HEK293 (cell line): Measurements from ENCODE around the gene C1QB.

Source experiments
- CTCF ChIA-PET: fragments of 350-600 bp; formaldehyde crosslinking; extraction: SDS; loops from one replicate; lab custom pipeline; 2021; ENCODE audit warnings: antibody characterized with exemption; lab: Yijun Ruan, JAX
- POLR2A ChIA-PET: fragments of 300-600 bp; formaldehyde crosslinking; extraction: SDS; loops from one replicate; lab custom pipeline; 2020; ENCODE audit warnings: antibody characterized with exemption, inconsistent platforms; lab: Yijun Ruan, JAX
- H3K27ac ChIP-seq: fragments of 200-500 bp; sonication (Bioruptor generic); 2 replicates; pipeline ENCODE4 v1.5.1; 2014; ENCODE audit warnings: low read depth, low read length, control low read depth, inconsistent platforms; ENCODE audit errors: extremely low read depth
- H3K36me3 ChIP-seq, 2 experiments: fragments of 200-500 bp in 1 of 2; sonication (Bioruptor generic) in 1 of 2; 1 replicate in 1 of 2; 2 replicates in 1 of 2; pipeline ENCODE4 v1.5.1; 2014 to 2017; ENCODE audit warnings: inconsistent platforms in 2 of 2, low read length in 2 of 2; ENCODE audit not compliant: control insufficient read depth in 2 of 2, insufficient read depth in 1 of 2
- H3K4me1 ChIP-seq: fragments of 200-500 bp; sonication (Bioruptor generic); 2 replicates; pipeline ENCODE4 v1.5.1; 2014; ENCODE audit warnings: mild to moderate bottlenecking, low read length, inconsistent platforms; ENCODE audit not compliant: control insufficient read depth, insufficient read depth
- H3K4me3 ChIP-seq: 2 replicates; pipeline ENCODE4 v1.5.1; 2011; ENCODE audit warnings: low read depth, mild to moderate bottlenecking, control low read depth, low read length, moderate library complexity
- H3K9me3 ChIP-seq: fragments of 200-500 bp; sonication (Bioruptor generic); 2 replicates; pipeline ENCODE4 v1.5.1; 2014; ENCODE audit warnings: low read depth, low read length, inconsistent platforms; ENCODE audit not compliant: control insufficient read depth, insufficient read depth
- EGR2 ChIP-seq: fragments of 450-650 bp; formaldehyde crosslinking; IDR thresholded peaks from 2 replicates; pipeline ENCODE4 v1.5.1; 2016; ENCODE audit warnings: low read depth, missing biosample characterization, missing genetic modification characterization
- GLIS2 ChIP-seq: fragments of 450-650 bp; formaldehyde crosslinking; IDR thresholded peaks from 2 replicates; pipeline ENCODE4 v1.5.1; 2016; ENCODE audit warnings: missing biosample characterization, missing genetic modification characterization
- KLF1 ChIP-seq: fragments of 450-650 bp; formaldehyde crosslinking; IDR thresholded peaks from 2 replicates; pipeline ENCODE4 v1.5.1; 2016; ENCODE audit warnings: missing biosample characterization, missing genetic modification characterization
- KLF7 ChIP-seq: fragments of 450-650 bp; formaldehyde crosslinking; IDR thresholded peaks from 2 replicates; pipeline ENCODE4 v1.5.1; 2016; ENCODE audit warnings: missing biosample characterization, missing genetic modification characterization, borderline replicate concordance
- KLF9 ChIP-seq: fragments of 450-650 bp; formaldehyde crosslinking; IDR thresholded peaks from 2 replicates; pipeline ENCODE4 v1.5.1; 2016; ENCODE audit warnings: missing biosample characterization, missing genetic modification characterization, low read depth
- PBX3 ChIP-seq: sonication (generic); formaldehyde crosslinking; IDR thresholded peaks from 2 replicates; pipeline ENCODE4 v1.8.1; 2022; ENCODE audit warnings: mild to moderate bottlenecking, moderate library complexity, missing genetic modification reagents
- SP3 ChIP-seq: fragments of 450-650 bp; formaldehyde crosslinking; IDR thresholded peaks from 2 replicates; pipeline ENCODE4 v1.5.1; 2016; ENCODE audit warnings: missing biosample characterization, missing genetic modification characterization
- ZEB2 ChIP-seq: fragments of 450-650 bp; formaldehyde crosslinking; IDR thresholded peaks from 2 replicates; pipeline ENCODE4 v1.5.1; 2016; ENCODE audit warnings: missing biosample characterization, missing genetic modification characterization
- ZFP3 ChIP-seq: fragments of 450-650 bp; formaldehyde crosslinking; IDR thresholded peaks from 2 replicates; pipeline ENCODE4 v1.5.1; 2016; ENCODE audit warnings: low read depth, missing biosample characterization, missing genetic modification characterization
- ZFP69B ChIP-seq: fragments of 450-650 bp; formaldehyde crosslinking; IDR thresholded peaks from 2 replicates; pipeline ENCODE4 v1.5.1; 2016; ENCODE audit warnings: missing biosample characterization, missing genetic modification characterization
- ZNF114 ChIP-seq: fragments of 450-650 bp; formaldehyde crosslinking; IDR thresholded peaks from 2 replicates; pipeline ENCODE4 v1.5.0; 2017; ENCODE audit warnings: missing biosample characterization, missing genetic modification characterization
- ZNF121 ChIP-seq: fragments of 450-650 bp; formaldehyde crosslinking; IDR thresholded peaks from 2 replicates; pipeline ENCODE4 v1.5.1; 2016; ENCODE audit warnings: missing biosample characterization, missing genetic modification characterization
- ZNF202 ChIP-seq: fragments of 450-650 bp; formaldehyde crosslinking; IDR thresholded peaks from 2 replicates; pipeline ENCODE4 v1.5.1; 2016; ENCODE audit warnings: missing biosample characterization, missing genetic modification characterization, borderline replicate concordance
- ZNF677 ChIP-seq: fragments of 450-650 bp; IDR thresholded peaks from 2 replicates; pipeline ENCODE4 v1.5.0; 2018; ENCODE audit warnings: missing biosample characterization, mild to moderate bottlenecking, missing genetic modification characterization, moderate library complexity
- ZNF747 ChIP-seq: fragments of 450-650 bp; formaldehyde crosslinking; IDR thresholded peaks from 2 replicates; pipeline ENCODE4 v1.5.1; 2016; ENCODE audit warnings: missing biosample characterization, missing genetic modification characterization
- ZNF776 ChIP-seq: fragments of 450-650 bp; formaldehyde crosslinking; IDR thresholded peaks from 2 replicates; pipeline ENCODE4 v1.5.0; 2017; ENCODE audit warnings: missing biosample characterization, missing genetic modification characterization, borderline replicate concordance
- ZSCAN30 ChIP-seq: fragments of 450-650 bp; IDR thresholded peaks from 2 replicates; pipeline ENCODE4 v1.5.1; 2018; ENCODE audit warnings: missing biosample characterization, mild to moderate bottlenecking, missing genetic modification characterization, moderate library complexity
- TF ChIP-seq, protein P1 (sequence below): fragments of 450-650 bp; formaldehyde crosslinking; IDR thresholded peaks from 2 replicates; pipeline ENCODE4 v1.5.1; 2016; ENCODE audit warnings: missing biosample characterization, missing genetic modification characterization
- TF ChIP-seq, protein P2 (sequence below): fragments of 450-650 bp; formaldehyde crosslinking; conservative IDR thresholded peaks from 2 replicates; pipeline ENCODE4 v1.5.1; 2016; ENCODE audit warnings: low read depth, missing biosample characterization, missing genetic modification characterization
- TF ChIP-seq, protein P3 (sequence below): fragments of 450-650 bp; formaldehyde crosslinking; IDR thresholded peaks from 2 replicates; pipeline ENCODE4 v1.5.1; 2016; ENCODE audit warnings: missing biosample characterization, missing genetic modification characterization, low read depth

The C1QB gene

DNA sequence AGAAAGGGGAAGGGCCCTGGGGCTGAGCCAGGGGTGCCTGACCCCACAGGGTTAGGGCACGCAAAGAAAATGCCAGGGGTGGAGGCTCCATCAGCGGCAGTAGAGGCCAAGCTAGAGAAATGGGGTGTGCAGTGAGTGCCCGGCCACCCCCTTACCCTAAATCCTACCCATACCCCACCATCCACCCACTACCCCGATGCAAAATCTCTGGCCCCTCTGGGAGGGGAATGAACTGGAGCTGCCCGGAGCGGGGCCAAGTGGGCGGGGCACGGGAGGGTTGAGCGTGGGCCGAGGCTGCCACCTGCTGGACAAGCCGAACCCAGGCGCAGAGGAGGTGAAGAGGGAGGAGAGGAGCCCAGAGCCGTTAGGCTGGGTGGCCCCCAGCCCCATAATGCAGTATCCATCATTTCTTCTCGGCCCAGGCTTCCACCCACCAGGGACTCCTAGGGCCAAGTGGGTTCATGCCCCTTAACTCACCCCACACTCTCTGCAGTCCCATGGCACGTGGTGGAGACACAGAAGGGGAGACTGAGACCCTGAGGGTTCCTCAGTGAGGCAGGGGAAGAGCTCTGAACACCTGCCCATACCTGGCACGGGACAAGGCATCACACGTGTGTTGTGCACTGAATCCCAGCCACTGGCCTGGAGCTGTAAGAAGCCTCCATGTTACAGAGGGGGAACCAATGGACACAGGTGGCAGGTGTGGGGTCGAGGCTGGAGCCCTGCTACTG is 11.0 kb upstream of the C1QB start (continued):
- no peak for TF ChIP-seq ZNF776 (tag by site-specific recombination)
- TF ChIP-seq GLIS2 (tag by site-specific recombination): peak; percentile 72
- peak; percentile 43; the same call in 1 of the 2 replicates for TF ChIP-seq EGR2 (tag by site-specific recombination)
- TF ChIP-seq KLF1 (tag by site-specific recombination): peak; percentile 50; the same call in 1 of the 2 replicates
- peak; percentile 51 for TF ChIP-seq SP3 (tag by site-specific recombination)
- TF ChIP-seq KLF9: peak; percentile 99
- TF ChIP-seq, all 188 proteins: peak for 16

DNA sequence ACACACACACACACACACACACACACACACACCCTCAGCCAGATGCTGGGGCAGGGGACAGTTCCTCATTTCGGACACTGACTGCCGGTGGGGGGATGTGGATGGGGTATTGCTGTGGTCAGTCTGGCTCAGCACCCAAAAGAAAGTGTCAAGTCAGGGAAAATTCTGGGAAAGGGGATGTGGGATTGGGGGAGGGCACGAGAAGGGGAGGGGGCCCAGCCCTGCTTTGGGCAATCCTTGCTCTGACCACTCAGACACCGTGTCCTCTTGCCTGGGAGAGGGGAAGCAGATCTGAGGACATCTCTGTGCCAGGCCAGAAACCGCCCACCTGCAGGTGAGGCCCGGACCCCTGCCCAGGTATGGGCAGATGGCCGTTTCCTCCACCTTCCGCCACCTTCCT is 9.7 kb upstream of the C1QB start, which contains the start of gene C1QC:
TSS of gene C1QC (plus strand) at position 253 of the 400 bp plus-strand sequence. CDS start 391 bp downstream, outside the sequence.
- no peaks in the 10 kb centered on the region for H3K36me3 ChIP-seq
- ChIA-PET CTCF (interaction anchor here (1.1 to 5.4 kb wide), 4 partner anchors 39 to 321 kb away, joined by 3 to 93 read pairs (median 12); no protein-coding TSS in a partner anchor), POLR2A (no interaction called here)

GRCh38 chr1:22643928-22644327 is 9.1 kb upstream of the C1QB start:
- Histone ChIP-seq H3K4me1 (no peaks in the 10 kb centered on the region), H3K27ac (no peak overlapping the region), H3K4me3 (no peak overlapping the region), H3K9me3 (no peaks in the 10 kb centered on the region), H3K36me3 (no peaks in the 10 kb centered on the region)
- TF ChIP-seq ZSCAN30 (tag by site-specific recombination) (no peak), ZNF114 (tag by site-specific recombination) (no peak)
- TF ChIP-seq, protein P1, sequence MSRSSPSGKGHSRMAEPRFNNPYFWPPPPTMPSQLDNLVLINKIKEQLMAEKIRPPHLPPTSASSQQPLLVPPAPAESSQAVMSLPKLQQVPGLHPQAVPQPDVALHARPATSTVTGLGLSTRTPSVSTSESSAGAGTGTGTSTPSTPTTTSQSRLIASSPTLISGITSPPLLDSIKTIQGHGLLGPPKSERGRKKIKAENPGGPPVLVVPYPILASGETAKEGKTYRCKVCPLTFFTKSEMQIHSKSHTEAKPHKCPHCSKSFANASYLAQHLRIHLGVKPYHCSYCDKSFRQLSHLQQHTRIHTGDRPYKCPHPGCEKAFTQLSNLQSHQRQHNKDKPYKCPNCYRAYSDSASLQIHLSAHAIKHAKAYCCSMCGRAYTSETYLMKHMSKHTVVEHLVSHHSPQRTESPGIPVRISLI (tag by site-specific recombination): no peak
- TF ChIP-seq, protein P2, sequence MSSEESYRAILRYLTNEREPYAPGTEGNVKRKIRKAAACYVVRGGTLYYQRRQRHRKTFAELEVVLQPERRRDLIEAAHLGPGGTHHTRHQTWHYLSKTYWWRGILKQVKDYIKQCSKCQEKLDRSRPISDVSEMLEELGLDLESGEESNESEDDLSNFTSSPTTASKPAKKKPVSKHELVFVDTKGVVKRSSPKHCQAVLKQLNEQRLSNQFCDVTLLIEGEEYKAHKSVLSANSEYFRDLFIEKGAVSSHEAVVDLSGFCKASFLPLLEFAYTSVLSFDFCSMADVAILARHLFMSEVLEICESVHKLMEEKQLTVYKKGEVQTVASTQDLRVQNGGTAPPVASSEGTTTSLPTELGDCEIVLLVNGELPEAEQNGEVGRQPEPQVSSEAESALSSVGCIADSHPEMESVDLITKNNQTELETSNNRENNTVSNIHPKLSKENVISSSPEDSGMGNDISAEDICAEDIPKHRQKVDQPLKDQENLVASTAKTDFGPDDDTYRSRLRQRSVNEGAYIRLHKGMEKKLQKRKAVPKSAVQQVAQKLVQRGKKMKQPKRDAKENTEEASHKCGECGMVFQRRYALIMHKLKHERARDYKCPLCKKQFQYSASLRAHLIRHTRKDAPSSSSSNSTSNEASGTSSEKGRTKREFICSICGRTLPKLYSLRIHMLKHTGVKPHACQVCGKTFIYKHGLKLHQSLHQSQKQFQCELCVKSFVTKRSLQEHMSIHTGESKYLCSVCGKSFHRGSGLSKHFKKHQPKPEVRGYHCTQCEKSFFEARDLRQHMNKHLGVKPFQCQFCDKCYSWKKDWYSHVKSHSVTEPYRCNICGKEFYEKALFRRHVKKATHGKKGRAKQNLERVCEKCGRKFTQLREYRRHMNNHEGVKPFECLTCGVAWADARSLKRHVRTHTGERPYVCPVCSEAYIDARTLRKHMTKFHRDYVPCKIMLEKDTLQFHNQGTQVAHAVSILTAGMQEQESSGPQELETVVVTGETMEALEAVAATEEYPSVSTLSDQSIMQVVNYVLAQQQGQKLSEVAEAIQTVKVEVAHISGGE: no peak
- ChIA-PET CTCF (interaction anchor here (1.1 kb wide), 1 partner anchor 320 kb away, joined by 3 read pairs; no protein-coding TSS in a partner anchor), POLR2A (no interaction called here)

More for the DNA sequence above, 9.7 kb upstream of the C1QB start, which contains the start of gene C1QC:
- no peaks in the 10 kb centered on the region for H3K9me3 ChIP-seq
- TF ChIP-seq ZNF747: no peak
- no peak for TF ChIP-seq KLF7
- no peak for TF ChIP-seq ZNF121 (tag by site-specific recombination)
- TF ChIP-seq ZNF202: no peak
- TF ChIP-seq, protein P3, sequence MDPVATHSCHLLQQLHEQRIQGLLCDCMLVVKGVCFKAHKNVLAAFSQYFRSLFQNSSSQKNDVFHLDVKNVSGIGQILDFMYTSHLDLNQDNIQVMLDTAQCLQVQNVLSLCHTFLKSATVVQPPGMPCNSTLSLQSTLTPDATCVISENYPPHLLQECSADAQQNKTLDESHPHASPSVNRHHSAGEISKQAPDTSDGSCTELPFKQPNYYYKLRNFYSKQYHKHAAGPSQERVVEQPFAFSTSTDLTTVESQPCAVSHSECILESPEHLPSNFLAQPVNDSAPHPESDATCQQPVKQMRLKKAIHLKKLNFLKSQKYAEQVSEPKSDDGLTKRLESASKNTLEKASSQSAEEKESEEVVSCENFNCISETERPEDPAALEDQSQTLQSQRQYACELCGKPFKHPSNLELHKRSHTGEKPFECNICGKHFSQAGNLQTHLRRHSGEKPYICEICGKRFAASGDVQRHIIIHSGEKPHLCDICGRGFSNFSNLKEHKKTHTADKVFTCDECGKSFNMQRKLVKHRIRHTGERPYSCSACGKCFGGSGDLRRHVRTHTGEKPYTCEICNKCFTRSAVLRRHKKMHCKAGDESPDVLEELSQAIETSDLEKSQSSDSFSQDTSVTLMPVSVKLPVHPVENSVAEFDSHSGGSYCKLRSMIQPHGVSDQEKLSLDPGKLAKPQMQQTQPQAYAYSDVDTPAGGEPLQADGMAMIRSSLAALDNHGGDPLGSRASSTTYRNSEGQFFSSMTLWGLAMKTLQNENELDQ (tag by site-specific recombination): no peak
- TF ChIP-seq ZFP3: no peak
- TF ChIP-seq ZNF677 (tag by site-specific recombination): no peak
- no peak for TF ChIP-seq ZEB2 (tag by site-specific recombination)
- TF ChIP-seq ZFP69B: no peak
- no peak for TF ChIP-seq PBX3 (CRISPR knock-in tag)
- H3K27ac ChIP-seq: no peak within 1 kb of the TSS
- no peak within 1 kb of the TSS for H3K4me3 ChIP-seq
- no peaks in the 10 kb centered on the region for H3K4me1 ChIP-seq
